Measurements from ENCODE around the gene SDK2. TPM values are rescaled to one million over a fixed set of nuclear protein-coding genes. Genes with fewer than 3 reads are reported as not detected.
"Not testable (repeated sequence)": the region's sequence is repeated elsewhere in the genome, so short reads cannot be mapped to it uniquely, and the experiment has no call there.

The SDK2 gene
- total RNA-seq, 3 donors from 2014 or later (not counting 1 experiment from before 2014, with no cell fraction given), result 0.41 to 0.90 (median 0.49) TPM

GRCh38 chr17:73474370-73474988 is 169.8 kb downstream of the SDK2 start:
- ATAC-seq (no peak), DNase-seq (peak in 1 of 2 donors; percentile 10)
- Mint-ChIP-seq H3K27me3 (ENCODE audit: low read depth in 2 of 2) (peaks cover 18 to 30% of the 10 kb centered on the region in 2 donors), H3K4me1 (peaks cover 20 to 21% of the 10 kb centered on the region in 2 donors), H3K9me3 (no peaks in the 10 kb centered on the region), H3K27ac (no peak overlapping the region), H3K4me3 (no peak overlapping the region), H3K36me3 (no peaks in the 10 kb centered on the region)
- no peaks in the 10 kb centered on the region for H3K27me3 ChIP-seq (ENCODE audit: control insufficient read depth, insufficient read depth, low read length)
- no peak for TF ChIP-seq CTCF (IDR thresholded peaks at IDR 0.05)
- peaks cover 5% of the 10 kb centered on the region for H3K9me3 ChIP-seq (ENCODE audit: control insufficient read depth, insufficient read depth, low read length)
- WGBS (ENCODE audit: insufficient coverage), result 56% methylated on average over 9 of the region's 12 CpGs
- H3K4me1 ChIP-seq (ENCODE audit: control insufficient read depth, insufficient read depth, low read length), result peaks cover 15% of the 10 kb centered on the region
- H3K27ac ChIP-seq (ENCODE audit: low read length), result no peak overlapping the region
- intact Hi-C loops (cut with micrococcal nuclease), result no loop called here
- no peaks in the 10 kb centered on the region for H3K36me3 ChIP-seq (ENCODE audit: control insufficient read depth, insufficient read depth, low read length)
- no peak overlapping the region for H3K4me3 ChIP-seq (ENCODE audit: low read length)

DNA sequence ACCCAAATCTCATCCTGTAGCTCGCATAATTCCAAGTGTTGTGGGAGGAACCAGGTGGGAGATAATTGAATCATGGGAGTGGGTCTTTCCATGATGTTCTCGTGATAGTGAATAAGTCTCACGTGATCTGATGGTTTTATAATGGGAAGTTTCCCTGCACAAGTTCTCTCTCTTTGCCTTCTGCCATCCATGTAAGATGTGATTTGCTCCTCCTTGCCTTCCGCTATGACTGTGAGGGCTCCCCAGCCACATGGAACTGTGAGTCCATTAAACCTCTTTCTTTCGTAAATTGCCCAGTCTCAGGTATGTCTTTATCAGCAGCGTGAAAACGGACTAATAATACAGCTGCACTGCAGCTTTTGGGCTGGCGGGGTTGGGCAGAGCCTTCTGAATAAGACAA is 171.5 kb downstream of the SDK2 start:
- H3K36me3 Mint-ChIP-seq; H3K4me3 ChIP-seq (ENCODE audit: low read length); ATAC-seq; DNase-seq; H3K36me3 ChIP-seq (ENCODE audit: control insufficient read depth, insufficient read depth, low read length); H3K9me3 ChIP-seq (ENCODE audit: control insufficient read depth, insufficient read depth, low read length); intact Hi-C loops (cut with micrococcal nuclease); H3K9me3 Mint-ChIP-seq; H3K27ac ChIP-seq (ENCODE audit: low read length); H3K27ac Mint-ChIP-seq; H3K27me3 ChIP-seq (ENCODE audit: control insufficient read depth, insufficient read depth, low read length); H3K4me3 Mint-ChIP-seq: not testable (repeated sequence)
- peaks cover 20 to 21% of the 10 kb centered on the region in 2 donors for H3K4me1 Mint-ChIP-seq
- peaks cover 14 to 30% of the 10 kb centered on the region in 2 donors for H3K27me3 Mint-ChIP-seq (ENCODE audit: low read depth in 2 of 2)
- H3K4me1 ChIP-seq (ENCODE audit: control insufficient read depth, insufficient read depth, low read length), result peaks cover 19% of the 10 kb centered on the region
- 67% methylated on average over 8 of the region's 8 CpGs for WGBS (ENCODE audit: insufficient coverage)

GRCh38 chr17:73471924-73472323 is 172.3 kb downstream of the SDK2 start:
- Mint-ChIP-seq H3K27ac (no peak overlapping the region), H3K27me3 (ENCODE audit: low read depth in 2 of 2) (peaks cover 14 to 25% of the 10 kb centered on the region in 2 donors), H3K4me1 (peaks cover 20 to 21% of the 10 kb centered on the region in 2 donors), H3K36me3 (no peaks in the 10 kb centered on the region), H3K9me3 (no peaks in the 10 kb centered on the region), H3K4me3 (no peak overlapping the region)
- peaks cover 5% of the 10 kb centered on the region for H3K9me3 ChIP-seq (ENCODE audit: control insufficient read depth, insufficient read depth, low read length)
- H3K4me3 ChIP-seq (ENCODE audit: low read length), result no peak overlapping the region
- H3K4me1 ChIP-seq (ENCODE audit: control insufficient read depth, insufficient read depth, low read length), result peaks cover 22% of the 10 kb centered on the region
- no peaks in the 10 kb centered on the region for H3K36me3 ChIP-seq (ENCODE audit: control insufficient read depth, insufficient read depth, low read length)
- ATAC-seq (no peak), DNase-seq (no peak)
- TF ChIP-seq CTCF (IDR thresholded peaks at IDR 0.05), result no peak
- WGBS (ENCODE audit: insufficient coverage), result 86% methylated on average over 12 of the region's 12 CpGs
- H3K27me3 ChIP-seq (ENCODE audit: control insufficient read depth, insufficient read depth, low read length), result no peaks in the 10 kb centered on the region
- intact Hi-C loops (cut with micrococcal nuclease), result no loop called here
- no peak overlapping the region for H3K27ac ChIP-seq (ENCODE audit: low read length)

DNA sequence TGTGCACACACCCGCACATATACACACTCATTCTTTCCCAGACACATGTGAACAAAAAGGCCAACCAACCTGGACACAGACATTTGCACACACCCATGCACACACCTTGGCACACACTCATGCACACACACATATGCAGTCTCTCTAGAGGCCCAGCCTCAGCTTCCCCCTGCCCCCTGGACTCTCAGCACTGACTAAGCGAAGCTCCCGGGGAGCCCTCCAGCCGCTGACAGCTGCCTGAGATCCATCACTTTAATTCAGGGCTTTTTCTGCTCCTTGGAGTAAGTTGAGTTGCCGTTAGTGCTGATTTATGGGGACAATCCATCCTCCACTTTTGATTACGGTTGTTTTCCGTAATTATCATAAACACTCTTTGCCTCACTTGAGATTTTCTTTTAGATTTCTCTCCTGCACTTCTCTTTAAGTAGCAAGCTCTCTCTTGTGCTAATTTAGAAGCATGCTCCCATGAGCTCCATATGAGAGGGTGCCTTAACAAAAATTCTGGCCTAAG is 173.9 kb downstream of the SDK2 start:
- Mint-ChIP-seq H3K9me3 (no peaks in the 10 kb centered on the region), H3K27me3 (ENCODE audit: low read depth in 2 of 2) (peaks cover 13 to 23% of the 10 kb centered on the region in 2 donors), H3K4me1 (peaks cover 20 to 21% of the 10 kb centered on the region in 2 donors), H3K36me3 (no peaks in the 10 kb centered on the region), H3K4me3 (no peak overlapping the region), H3K27ac (no peak overlapping the region)
- Histone ChIP-seq H3K27ac (ENCODE audit: low read length) (no peak overlapping the region), H3K27me3 (ENCODE audit: control insufficient read depth, insufficient read depth, low read length) (no peaks in the 10 kb centered on the region), H3K36me3 (ENCODE audit: control insufficient read depth, insufficient read depth, low read length) (no peaks in the 10 kb centered on the region), H3K4me1 (ENCODE audit: control insufficient read depth, insufficient read depth, low read length) (peaks cover 22% of the 10 kb centered on the region), H3K4me3 (ENCODE audit: low read length) (no peak overlapping the region), H3K9me3 (ENCODE audit: control insufficient read depth, insufficient read depth, low read length) (peaks cover 5% of the 10 kb centered on the region)
- intact Hi-C loops (cut with micrococcal nuclease), result no loop called here
- TF ChIP-seq CTCF (IDR thresholded peaks at IDR 0.05), result no peak
- DNase-seq (no peak), ATAC-seq (no peak)
- 96% methylated on average over 7 of the region's 7 CpGs for whole genome bisulfite sequencing (ENCODE audit: insufficient coverage)
